Effector memory CD4-positive, alpha-beta T cell (primary cell): Measurements from ENCODE around the gene SYNPO2.

Source experiments
- DNase-seq, 3 donors: peaks; one replicate each; pipeline ENCODE4 v3.0.0-alpha.2; 2020
- H3K27ac ChIP-seq: 2 replicates; pipeline ENCODE4 v1.7.0; 2013; ENCODE audit warnings: mild to moderate bottlenecking, low read length, moderate library complexity; ENCODE audit not compliant: insufficient read depth, poor library complexity, severe bottlenecking
- H3K27me3 ChIP-seq: replicated peaks from 2 replicates; pipeline ENCODE4 v1.7.0; 2013; ENCODE audit warnings: mild to moderate bottlenecking, low read length; ENCODE audit not compliant: insufficient read depth, control insufficient read depth, poor library complexity, severe bottlenecking
- H3K36me3 ChIP-seq: 2 replicates; pipeline ENCODE4 v1.7.0; 2013; ENCODE audit warnings: mild to moderate bottlenecking, low read length, moderate library complexity; ENCODE audit not compliant: control insufficient read depth, insufficient read depth
- H3K4me1 ChIP-seq: 2 replicates; pipeline ENCODE4 v1.7.0; 2013; ENCODE audit warnings: low read length, mild to moderate bottlenecking; ENCODE audit not compliant: control insufficient read depth, insufficient read depth, poor library complexity, severe bottlenecking
- H3K4me3 ChIP-seq: 2 replicates; pipeline ENCODE4 v1.7.0; 2013; ENCODE audit warnings: low read length, low read depth, mild to moderate bottlenecking; ENCODE audit not compliant: insufficient read depth, poor library complexity, severe bottlenecking
- H3K9me3 ChIP-seq: 2 replicates; pipeline ENCODE4 v1.7.0; 2013; ENCODE audit warnings: mild to moderate bottlenecking, low read length, moderate library complexity; ENCODE audit not compliant: control insufficient read depth

The SYNPO2 gene

GRCh38 chr4:119106036-119107000 is 217.7 kb downstream of the SYNPO2 start:
- Histone ChIP-seq H3K9me3 (no peaks in the 10 kb centered on the region), H3K27ac (no peak overlapping the region), H3K4me1 (no peaks in the 10 kb centered on the region), H3K27me3 (no peaks in the 10 kb centered on the region), H3K4me3 (no peak overlapping the region), H3K36me3 (no peaks in the 10 kb centered on the region)
- DNase-seq = no peak

- Histone ChIP-seq H3K4me3 (no peak overlapping the region), H3K27me3 (no peaks in the 10 kb centered on the region), H3K9me3 (no peaks in the 10 kb centered on the region), H3K4me1 (no peaks in the 10 kb centered on the region), H3K27ac (no peak overlapping the region), H3K36me3 (no peaks in the 10 kb centered on the region)
- DNase-seq = no peak
Observed at GRCh38 chr4:119110121-119110520, 221.5 kb downstream of the SYNPO2 start.
